HG03108 (cell line): ENCODE data around the gene USP9X.
"Not testable (repeated sequence)": the region's sequence is repeated elsewhere in the genome, so short reads cannot be mapped to it uniquely, and the experiment has no call there.

Experiments
- ATAC-seq: cut with Tn5 transposase; IDR thresholded peaks from one replicate; pipeline ENCODE4 v1.9.1; 2021; ENCODE audit warnings: moderate library complexity; ENCODE audit not compliant: unreplicated experiment

Gene USP9X

GRCh38 chrX:41084044-41084892 lies 977 bp upstream of the USP9X start:
- ATAC-seq = peak; percentile 62

- ATAC-seq = peak; percentile 22
These were observed 250 bp downstream of the USP9X start for GRCh38 chrX:41085512-41085877.

DNA sequence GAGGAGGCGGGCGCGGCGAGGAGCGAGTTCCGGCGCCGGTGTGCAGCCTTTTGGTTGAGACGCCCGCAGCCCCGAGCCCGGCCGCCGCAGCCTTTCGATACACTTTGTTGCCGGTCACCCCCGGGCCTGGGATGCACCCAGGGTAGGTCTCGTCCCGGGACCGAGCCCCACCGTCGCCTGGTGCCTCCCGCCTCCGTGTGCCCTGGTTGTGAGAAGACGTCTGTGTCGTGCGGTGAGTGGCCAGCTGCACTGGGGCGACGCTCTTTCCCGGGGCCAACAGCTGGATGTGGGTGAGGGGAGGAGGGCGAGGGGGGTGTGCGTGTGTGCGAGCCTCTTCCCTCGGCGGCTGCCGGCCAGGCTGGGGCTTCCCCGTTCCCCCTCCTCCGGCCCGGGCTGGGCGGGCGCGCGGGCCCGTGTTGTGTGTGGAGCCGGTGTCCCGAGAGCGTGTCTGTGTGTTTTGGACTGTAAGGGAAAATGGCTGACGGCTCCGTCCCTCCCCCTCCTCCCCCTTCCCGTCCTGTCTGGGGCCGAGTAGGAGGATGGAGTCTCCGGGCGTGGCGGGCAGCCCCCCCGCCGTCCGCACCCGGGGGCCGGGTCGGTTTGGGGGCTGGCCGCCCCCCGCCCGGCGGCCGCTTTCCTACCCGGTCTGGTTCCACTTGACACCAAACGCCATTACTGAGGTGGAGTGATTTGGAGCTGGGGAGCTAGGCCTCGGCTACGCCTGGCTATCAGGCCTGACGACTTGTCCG lies 807 bp downstream of the USP9X start:
- ATAC-seq = no peak

DNA sequence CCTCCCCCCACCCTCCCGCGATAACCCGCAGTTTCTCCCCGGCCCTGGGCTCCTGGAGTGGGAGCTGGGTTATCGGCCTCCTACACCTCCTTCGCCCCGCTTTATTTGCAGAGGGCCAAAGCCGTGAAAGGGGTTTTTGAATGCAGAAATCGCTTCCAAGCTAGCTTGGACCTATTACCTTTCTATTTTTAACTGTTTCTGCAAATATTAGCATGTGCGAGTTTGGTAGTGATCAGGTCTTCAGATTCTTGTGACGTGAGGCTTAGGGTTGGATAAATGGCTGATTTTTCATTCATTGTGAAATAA lies 1.3 kb downstream of the USP9X start:
- no peak for ATAC-seq

DNA sequence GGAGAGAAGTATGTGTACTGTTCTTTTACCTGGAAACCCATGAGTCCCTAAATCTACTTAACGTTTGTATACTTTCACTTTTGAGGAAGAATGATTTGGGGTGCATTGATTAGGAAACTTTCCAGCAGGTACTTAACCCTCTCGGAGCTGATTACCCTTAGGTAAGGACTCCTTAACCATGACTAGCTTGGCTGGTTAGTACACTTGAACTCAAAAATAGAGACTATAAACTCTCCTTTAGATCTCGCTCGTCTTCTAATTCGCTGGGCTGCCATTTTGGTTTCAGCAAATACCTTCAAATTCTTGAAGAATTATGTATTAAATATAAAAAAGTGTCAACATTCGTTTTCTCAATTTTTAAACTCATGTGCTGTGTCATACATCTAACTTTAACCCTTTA lies 2.0 kb downstream of the USP9X start:
- ATAC-seq = no peak

GRCh38 chrX:41090568-41091238 lies 5.5 kb downstream of the USP9X start:
- no peak for ATAC-seq

DNA sequence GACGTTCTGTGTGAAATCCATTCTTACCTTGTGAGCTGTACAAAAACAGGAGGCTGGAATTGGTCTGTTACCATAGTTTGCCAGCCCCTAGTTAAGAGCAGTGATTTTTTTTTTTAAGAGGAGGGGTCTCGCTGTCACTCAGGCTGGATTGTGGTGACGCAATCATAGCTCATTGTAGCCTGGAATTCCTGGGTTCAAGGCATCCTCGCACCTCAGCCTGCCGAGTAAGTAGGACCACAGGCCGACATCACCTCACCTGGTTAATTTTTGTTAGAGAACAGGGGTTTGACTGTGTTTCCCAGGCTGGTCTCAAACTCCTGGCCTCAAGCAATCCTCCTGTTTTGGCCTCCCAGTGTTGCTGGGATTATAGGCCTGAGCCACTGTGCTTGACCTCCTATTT lies 7.5 kb downstream of the USP9X start:
- no peak for ATAC-seq

DNA sequence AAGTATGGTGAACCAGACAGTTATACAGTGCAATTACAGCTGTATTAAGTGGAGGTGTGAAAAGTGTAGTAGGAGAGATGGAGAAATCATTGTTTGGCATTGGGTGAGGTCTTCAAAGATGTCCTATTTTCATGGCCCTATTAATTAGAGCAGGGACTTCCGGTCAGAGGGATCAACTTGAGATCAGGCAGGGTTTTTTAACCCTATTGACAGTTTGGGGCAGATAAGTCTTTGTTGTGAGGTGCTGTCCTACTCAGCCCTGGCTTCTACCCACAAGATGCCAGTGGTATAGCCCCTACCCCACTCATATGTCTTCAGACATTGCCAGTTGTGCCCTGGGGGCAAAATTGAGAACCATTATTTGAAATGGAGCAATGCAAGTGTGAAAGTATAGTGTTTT lies 9.9 kb downstream of the USP9X start:
- no peak for ATAC-seq

- no peak for ATAC-seq
These were observed 10.7 kb downstream of the USP9X start for GRCh38 chrX:41095908-41096307.

DNA sequence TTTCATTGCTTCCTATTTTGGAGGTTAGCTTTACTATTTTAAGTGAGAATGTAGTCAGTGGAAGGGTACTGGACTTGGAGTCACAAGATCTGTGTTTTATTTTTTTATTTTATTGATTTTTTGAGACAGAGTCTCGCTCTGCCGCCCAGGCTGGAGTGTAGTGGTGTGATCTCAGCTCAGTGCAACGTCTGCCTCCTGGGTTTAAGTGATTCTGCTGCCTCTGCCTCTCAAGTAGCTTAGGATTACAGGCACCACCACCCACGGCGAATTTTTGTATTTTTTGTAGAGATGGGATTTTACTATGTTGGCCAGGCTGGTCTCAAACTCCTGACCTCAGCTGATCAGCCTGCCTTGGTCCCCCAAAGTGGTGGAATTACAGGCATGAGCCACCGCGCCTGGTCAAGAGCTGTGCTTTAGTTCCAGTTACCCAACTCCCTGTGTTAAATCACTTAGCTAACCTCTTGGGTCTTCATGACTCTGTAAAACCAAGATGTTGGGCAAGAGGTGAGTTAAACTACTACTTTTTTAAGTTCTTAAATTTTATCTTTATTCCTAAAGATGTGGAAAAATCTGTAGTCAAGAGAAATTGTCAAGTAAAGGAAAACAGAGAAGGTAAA lies 11.2 kb downstream of the USP9X start:
- no peak for ATAC-seq

GRCh38 chrX:41097326-41097725 lies 12.1 kb downstream of the USP9X start:
- ATAC-seq = no peak

- no peak for ATAC-seq
These were observed 15.0 kb downstream of the USP9X start for GRCh38 chrX:41100200-41100599.

DNA sequence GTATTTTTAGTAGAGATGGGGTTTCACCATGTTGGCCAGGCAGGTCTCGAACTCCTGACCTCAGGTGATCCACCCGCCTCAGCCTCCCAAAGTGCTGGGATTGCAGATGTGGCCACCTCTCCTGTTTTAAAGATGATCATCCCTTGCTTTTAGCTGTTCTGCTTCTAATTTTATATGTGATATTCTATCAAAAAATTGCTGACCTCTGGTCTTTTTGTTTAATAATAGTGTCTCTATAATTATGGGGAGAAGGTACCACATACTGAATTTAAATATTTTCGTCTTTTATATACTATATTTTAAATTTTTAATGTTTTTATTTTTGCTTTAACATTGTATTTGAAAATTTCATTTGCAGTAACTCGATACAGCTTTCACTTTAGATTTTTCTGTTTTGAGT lies 15.6 kb downstream of the USP9X start:
- no peak for ATAC-seq

DNA sequence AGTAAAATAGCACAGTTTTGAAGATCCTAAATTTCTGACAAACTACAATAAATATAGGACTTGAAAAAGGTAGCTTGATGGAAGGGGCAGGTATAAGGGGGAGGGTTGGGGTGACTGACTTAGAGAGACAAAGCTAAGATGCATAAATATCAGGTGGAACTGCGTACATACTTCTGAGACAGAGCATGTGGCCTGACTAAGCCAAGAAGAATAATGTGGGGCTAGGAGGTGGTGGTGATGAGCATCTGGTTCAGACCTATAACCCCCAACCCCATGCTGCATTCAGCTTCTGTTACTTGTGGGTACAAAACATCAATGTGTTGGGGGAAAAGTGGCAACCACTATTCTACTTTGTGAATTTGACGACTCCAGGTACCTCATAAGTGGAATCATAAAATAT lies 19.8 kb downstream of the USP9X start:
- ATAC-seq = no peak

DNA sequence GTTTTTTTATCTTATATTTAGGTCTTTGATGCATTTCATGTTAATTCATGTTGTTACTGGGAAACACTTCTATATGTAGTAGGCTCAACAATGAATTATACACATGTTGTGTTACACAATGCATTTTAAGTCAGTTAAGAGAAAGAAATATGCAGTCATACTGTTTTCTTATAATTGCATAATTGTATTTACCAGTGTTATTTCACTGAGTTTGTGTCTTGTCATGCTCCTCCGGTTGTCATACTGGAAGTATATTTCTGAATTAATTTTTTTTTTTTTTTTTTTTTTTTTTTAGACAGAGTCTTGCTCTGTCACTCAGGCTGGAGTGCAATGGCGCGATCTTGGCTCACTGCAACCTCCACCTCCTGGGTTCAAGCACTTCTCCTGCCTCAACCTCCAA lies 21.0 kb downstream of the USP9X start:
- not testable (repeated sequence) for ATAC-seq

DNA sequence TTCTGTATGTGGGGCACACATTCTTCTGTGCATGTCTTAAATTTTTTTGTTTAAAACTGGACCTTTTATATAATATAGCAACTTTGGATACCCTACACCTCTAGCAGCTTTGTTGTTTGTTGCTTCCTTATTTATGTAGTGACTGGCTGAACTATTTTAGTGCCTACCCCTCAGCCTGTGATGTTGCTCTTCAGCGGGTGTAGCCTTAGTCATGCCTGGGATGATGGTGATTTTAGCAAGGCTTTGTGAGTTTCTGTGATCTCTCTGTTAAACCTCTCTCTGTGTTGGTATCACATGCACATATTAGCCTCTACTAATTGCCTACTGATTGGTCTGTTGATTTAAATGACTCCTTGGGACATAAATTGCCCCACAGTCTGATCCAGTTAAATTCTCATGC lies 22.8 kb downstream of the USP9X start:
- ATAC-seq = no peak

DNA sequence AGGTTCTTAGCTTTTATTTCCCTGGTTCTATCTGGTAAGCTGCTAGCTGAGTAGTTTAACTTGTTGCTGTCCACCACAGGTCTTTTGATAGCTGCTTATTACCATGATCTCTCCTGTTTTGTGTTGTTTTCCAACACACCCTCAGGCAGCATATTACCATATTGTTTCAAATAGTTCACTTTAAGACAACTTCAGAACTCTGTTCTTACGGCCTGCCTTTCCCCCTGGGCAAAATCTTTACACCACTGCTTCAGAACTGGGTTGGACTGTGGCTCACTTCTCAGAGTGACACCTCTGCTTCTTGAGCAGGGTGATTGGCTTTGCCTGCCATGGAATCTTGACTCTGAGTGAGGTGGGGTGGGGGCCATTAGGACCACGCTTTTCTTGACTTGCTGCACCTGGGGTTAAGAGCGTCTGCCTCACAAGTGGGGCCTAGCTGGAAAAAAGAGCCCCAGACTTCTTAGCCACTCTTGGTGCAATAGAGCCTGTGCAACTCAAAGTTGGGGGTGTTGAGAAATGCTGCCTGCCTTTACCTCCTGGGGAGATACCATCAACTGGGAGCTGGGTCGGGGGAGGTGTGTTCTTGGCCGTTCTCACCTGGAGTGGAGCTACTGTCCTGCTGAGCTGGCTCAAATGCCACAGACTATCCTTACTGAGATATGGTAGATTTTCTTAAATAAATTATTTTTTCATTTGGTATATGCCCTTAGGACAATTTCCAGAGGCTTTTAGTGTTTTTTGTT lies 23.4 kb downstream of the USP9X start:
- ATAC-seq = no peak

DNA sequence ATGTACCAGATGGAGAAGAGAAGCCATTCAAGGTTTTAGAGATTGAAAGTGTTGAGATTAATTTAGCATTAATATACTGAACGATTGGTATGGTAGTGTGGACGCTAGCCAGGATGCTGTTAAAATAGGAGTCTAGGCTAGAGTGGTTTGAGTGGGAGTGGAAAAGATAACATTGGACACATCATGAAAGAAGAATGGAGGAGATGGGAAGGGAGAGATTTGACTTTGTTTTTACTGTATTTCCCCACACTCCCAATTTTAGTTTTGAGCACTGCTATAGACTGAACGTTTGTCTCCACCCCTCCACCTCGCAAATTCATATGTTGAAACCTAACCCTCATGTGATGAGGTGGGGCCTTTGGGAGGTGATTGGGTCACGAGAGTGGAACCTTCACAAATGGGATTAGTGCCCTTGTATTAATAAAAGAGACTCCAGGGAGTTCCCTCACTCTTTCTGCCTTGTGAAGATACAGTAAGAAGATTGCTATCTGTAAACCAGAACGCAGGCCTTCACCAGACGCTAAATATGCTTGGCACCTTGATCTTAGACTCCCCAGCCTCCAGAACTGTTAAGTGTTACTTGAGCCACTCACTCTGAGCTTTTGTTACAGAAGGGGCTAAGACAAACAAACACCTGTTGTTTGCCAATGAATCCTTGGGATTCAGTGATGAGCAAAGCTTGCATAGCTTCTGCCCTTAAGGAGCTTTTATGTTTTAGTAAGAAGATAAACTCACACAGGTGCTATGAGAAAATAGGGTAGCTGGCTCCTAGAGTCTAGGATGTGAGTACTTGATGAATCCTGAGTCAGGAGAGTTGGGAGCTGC lies 25.8 kb downstream of the USP9X start:
- no peak for ATAC-seq

DNA sequence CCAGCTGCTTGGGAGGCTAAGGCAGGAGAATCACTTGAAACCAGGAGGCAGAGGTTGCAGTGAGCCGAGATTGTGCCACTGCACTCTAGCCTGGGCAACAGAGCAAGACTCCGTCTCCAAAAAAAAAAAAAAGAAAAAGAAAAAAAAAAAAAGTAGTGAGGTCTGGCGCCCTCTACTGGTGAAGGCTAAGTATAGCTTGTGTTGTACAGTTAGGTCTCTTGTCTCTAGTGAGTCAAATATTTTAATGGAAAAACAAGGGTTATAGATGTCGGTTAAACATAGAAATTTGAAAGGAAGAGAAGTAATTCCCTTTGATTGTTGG lies 29.8 kb downstream of the USP9X start:
- not testable (repeated sequence) for ATAC-seq

- peak; percentile 73 for ATAC-seq
These were observed 31.7 kb downstream of the USP9X start for GRCh38 chrX:41116948-41117347.
